PC-3 (cell line): Measurements from ENCODE around the gene NPR2. TPM values are rescaled to one million over a fixed set of nuclear protein-coding genes. Genes with fewer than 3 reads are reported as not detected.

Source experiments
- ATAC-seq: fragments of 200-7000 bp; cut with Tn5 transposase; 2 replicates; pipeline ENCODE4 v1.9.1; 2020; ENCODE audit warnings: mild to moderate bottlenecking, moderate library complexity
- BruUV-seq: library from RNA; stranded (reverse); fragments of 400-500 nt; replicated peaks from 2 replicates; lab custom pipeline; 2021; lab: Mats Ljungman, UMichigan
- CTCF ChIA-PET: fragments of 300-600 bp; sonication (Branson Sonifier 250); formaldehyde crosslinking; loops from one replicate; lab custom pipeline; 2022; ENCODE audit warnings: antibody characterized with exemption; lab: Charles Lee
- POLR2A ChIA-PET: fragments of 300-600 bp; sonication (Branson Sonifier 250); formaldehyde crosslinking; loops from one replicate; lab custom pipeline; 2022; ENCODE audit warnings: antibody characterized with exemption; ENCODE audit not compliant: unreplicated experiment; lab: Charles Lee
- DNase-seq: peaks from one replicate; pipeline ENCODE4 v3.0.0-alpha.2; 2015
- H2AFZ ChIP-seq: fragments of 300-600 bp; sonication (generic); 2 replicates; pipeline ENCODE4 v1.6.0; 2016; ENCODE audit warnings: antibody characterized with exemption, low read length
- H3F3A ChIP-seq: fragments of 300-600 bp; sonication (generic); one replicate; pipeline ENCODE4 v1.6.0; 2017; ENCODE audit warnings: antibody characterized with exemption, low read length, control low read depth, mild to moderate bottlenecking; ENCODE audit not compliant: unreplicated experiment
- H3K27ac ChIP-seq: fragments of 300-600 bp; sonication (generic); 2 replicates; pipeline ENCODE4 v1.5.1; 2016; ENCODE audit warnings: mild to moderate bottlenecking, low read length
- H3K27me3 ChIP-seq: fragments of 300-600 bp; sonication (generic); 2 replicates; pipeline ENCODE4 v1.6.1; 2016; ENCODE audit warnings: low read length, mixed read lengths
- H3K36me3 ChIP-seq: fragments of 300-600 bp; sonication (generic); 2 replicates; pipeline ENCODE4 v1.6.1; 2016; ENCODE audit warnings: low read depth, mixed run types, low read length, mixed read lengths
- H3K4me1 ChIP-seq: fragments of 300-600 bp; sonication (generic); 2 replicates; pipeline ENCODE4 v1.5.1; 2016; ENCODE audit warnings: low read length; ENCODE audit not compliant: insufficient read depth
- H3K4me2 ChIP-seq: fragments of 300-600 bp; sonication (generic); 2 replicates; pipeline ENCODE4 v1.6.0; 2016; ENCODE audit warnings: low read length
- H3K4me3 ChIP-seq: fragments of 300-600 bp; sonication (generic); 2 replicates; pipeline ENCODE4 v1.5.1; 2016; ENCODE audit warnings: mild to moderate bottlenecking, low read length, mixed read lengths
- H3K79me2 ChIP-seq: fragments of 300-600 bp; sonication (generic); 2 replicates; pipeline ENCODE4 v1.6.1; 2017; ENCODE audit warnings: low read length, mixed read lengths
- H3K9ac ChIP-seq: fragments of 300-600 bp; sonication (generic); 2 replicates; pipeline ENCODE4 v1.6.0; 2016; ENCODE audit warnings: mild to moderate bottlenecking, low read length
- H3K9me2 ChIP-seq: fragments of 300-600 bp; sonication (generic); replicated peaks from 2 replicates; pipeline ENCODE4 v1.6.1; 2016; ENCODE audit warnings: mixed run types, low read length, mixed read lengths
- H3K9me3 ChIP-seq: fragments of 300-600 bp; sonication (generic); 2 replicates; pipeline ENCODE4 v1.6.1; 2016; ENCODE audit warnings: low read length, mixed read lengths
- H4K20me1 ChIP-seq: fragments of 300-600 bp; sonication (generic); 2 replicates; pipeline ENCODE4 v1.6.1; 2016; ENCODE audit warnings: low read length, mixed read lengths
- EZH2 ChIP-seq: fragments of 300-600 bp; sonication (generic); IDR thresholded peaks from one replicate; pipeline ENCODE4 v1.6.1; 2017; ENCODE audit warnings: antibody characterized with exemption, mild to moderate bottlenecking, low read length; ENCODE audit not compliant: unreplicated experiment
- EZH2phosphoT487 ChIP-seq: fragments of 300-600 bp; sonication (generic); IDR thresholded peaks from 2 replicates; pipeline ENCODE4 v1.6.1; 2018; ENCODE audit warnings: mild to moderate bottlenecking, antibody characterized with exemption, low read length, borderline replicate concordance
- intact Hi-C: fragments of 100-400 bp; cut with micrococcal nuclease; formaldehyde crosslinking; loops from 2 replicates; pipeline ENCODE4 v1.9.0; 2023
- total RNA-seq: library from RNA; depleted of rRNA; stranded (reverse); fragments of >200 nt; gene quantifications from 2 replicates; pipeline ENCODE4 v1.2.3, GENCODE V29; 2014
- TF ChIP-seq, protein P1 (sequence below): fragments of 300-600 bp; sonication (generic); conservative IDR thresholded peaks from 2 replicates; pipeline ENCODE4 v1.5.1; 2017; ENCODE audit warnings: antibody characterized with exemption, low read depth, mild to moderate bottlenecking, low read length

The NPR2 gene
- total RNA-seq, 1 experiment from 2014 or later: 1.5 TPM

DNA sequence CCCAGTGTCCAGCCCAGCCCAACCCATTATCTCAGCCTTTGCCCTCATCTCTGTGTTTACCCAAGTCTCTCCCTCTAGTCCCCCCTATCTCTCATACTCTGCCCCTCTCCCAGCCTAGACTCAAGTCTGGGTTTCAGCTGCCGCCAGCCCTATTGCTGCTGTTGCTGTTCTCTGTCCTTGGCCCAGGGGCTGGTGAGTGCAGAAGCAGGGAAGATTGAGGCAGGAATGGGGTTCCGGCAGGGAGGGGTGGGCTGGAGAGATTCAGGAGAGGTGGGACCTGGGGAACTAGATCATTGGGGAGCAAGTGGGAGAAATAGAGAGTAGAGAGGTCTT, 38.3 kb downstream of the NPR2 start:
- Histone ChIP-seq H3K4me1 (peaks cover 34% of the 10 kb centered on the region), H3K9ac (peak overlapping the region; percentile 62; the same call in 1 of the 2 replicates), H3F3A (no peaks in the 10 kb centered on the region), H3K36me3 (no peaks in the 10 kb centered on the region), H3K79me2 (no peaks in the 10 kb centered on the region), H3K27me3 (no peaks in the 10 kb centered on the region), H3K27ac (no peak overlapping the region), H3K9me3 (no peaks in the 10 kb centered on the region), H3K4me3 (peak overlapping the region; percentile 86), H3K9me2 (no peaks in the 10 kb centered on the region), H4K20me1 (no peaks in the 10 kb centered on the region), H3K4me2 (peak overlapping the region; percentile 96), H2AFZ (peak overlapping the region; percentile 97)
- DNase-seq (no peak), ATAC-seq (no peak)
- TF ChIP-seq EZH2: no peak
- no peak for TF ChIP-seq EZH2phosphoT487
- TF ChIP-seq, protein P1, sequence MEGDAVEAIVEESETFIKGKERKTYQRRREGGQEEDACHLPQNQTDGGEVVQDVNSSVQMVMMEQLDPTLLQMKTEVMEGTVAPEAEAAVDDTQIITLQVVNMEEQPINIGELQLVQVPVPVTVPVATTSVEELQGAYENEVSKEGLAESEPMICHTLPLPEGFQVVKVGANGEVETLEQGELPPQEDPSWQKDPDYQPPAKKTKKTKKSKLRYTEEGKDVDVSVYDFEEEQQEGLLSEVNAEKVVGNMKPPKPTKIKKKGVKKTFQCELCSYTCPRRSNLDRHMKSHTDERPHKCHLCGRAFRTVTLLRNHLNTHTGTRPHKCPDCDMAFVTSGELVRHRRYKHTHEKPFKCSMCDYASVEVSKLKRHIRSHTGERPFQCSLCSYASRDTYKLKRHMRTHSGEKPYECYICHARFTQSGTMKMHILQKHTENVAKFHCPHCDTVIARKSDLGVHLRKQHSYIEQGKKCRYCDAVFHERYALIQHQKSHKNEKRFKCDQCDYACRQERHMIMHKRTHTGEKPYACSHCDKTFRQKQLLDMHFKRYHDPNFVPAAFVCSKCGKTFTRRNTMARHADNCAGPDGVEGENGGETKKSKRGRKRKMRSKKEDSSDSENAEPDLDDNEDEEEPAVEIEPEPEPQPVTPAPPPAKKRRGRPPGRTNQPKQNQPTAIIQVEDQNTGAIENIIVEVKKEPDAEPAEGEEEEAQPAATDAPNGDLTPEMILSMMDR: no peak
- ChIA-PET CTCF (no interaction called here), POLR2A (no interaction called here)
- intact Hi-C loops: loop anchor here (10.0 kb wide), 1 partner anchor 55 kb away; no protein-coding TSS in a partner anchor
- no TSS peak for BruUV-seq

DNA sequence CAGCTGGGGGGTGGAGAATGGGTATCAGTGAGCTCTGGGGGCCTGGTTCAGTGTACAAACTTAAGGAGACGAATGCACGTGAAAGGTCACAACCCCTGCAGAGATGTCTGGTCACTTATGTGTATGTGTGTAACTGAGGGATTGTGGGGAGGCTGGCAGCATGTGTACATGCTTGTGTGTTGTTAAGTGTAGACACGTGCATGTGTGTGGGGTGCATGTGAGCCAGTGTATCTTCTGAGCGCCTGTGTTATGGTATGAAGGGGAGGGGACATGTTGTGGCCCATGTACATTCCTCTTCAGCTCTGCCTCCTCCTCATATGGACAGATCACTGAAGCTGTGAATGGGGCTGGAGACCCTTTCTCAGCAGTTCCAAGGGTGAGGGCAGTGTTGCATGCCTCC, 39.6 kb downstream of the NPR2 start:
- H3K9me2 ChIP-seq: no peaks in the 10 kb centered on the region
- TF ChIP-seq EZH2 (no peak), EZH2phosphoT487 (no peak)
- TF ChIP-seq, protein P1: no peak
- H3K36me3 ChIP-seq: no peaks in the 10 kb centered on the region
- no peaks in the 10 kb centered on the region for H3K27me3 ChIP-seq
- H3K4me2 ChIP-seq: no peak overlapping the region
- ChIA-PET CTCF (no interaction called here), POLR2A (no interaction called here)
- BruUV-seq: no TSS peak
- no peak overlapping the region for H3K27ac ChIP-seq
- H3K4me3 ChIP-seq: no peak overlapping the region
- H3F3A ChIP-seq: no peaks in the 10 kb centered on the region
- no peak for DNase-seq
- ATAC-seq: no peak
- intact Hi-C loops: no loop called here
- no peak overlapping the region for H2AFZ ChIP-seq
- no peaks in the 10 kb centered on the region for H3K79me2 ChIP-seq
- no peaks in the 10 kb centered on the region for H4K20me1 ChIP-seq
- peaks cover 40% of the 10 kb centered on the region for H3K4me1 ChIP-seq
- H3K9ac ChIP-seq: no peak overlapping the region
- no peaks in the 10 kb centered on the region for H3K9me3 ChIP-seq

DNA sequence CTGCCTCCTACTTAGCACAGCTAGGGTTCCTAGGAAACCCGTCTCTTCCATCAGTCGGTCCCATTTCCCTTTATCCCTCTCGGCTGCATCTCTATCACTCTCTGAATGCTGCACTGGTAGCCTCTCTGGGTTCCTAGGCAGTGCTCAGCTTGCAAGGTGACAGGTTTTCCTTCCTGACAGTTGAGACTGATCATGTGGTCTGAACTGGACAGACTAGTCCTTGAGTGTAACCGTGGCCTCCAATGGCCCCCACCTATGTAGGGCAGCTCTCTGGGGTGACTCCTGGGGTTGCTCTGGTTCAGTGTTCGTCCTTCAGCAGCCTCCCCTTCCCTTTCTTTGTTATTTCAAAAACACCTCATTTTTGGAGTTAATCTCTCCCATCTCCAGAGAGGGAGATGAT, 41.4 kb downstream of the NPR2 start:
- H3F3A ChIP-seq: no peaks in the 10 kb centered on the region
- no peaks in the 10 kb centered on the region for H4K20me1 ChIP-seq
- H2AFZ ChIP-seq: 0 out of 2 replicates have a peak overlapping the region, but pooled peaks have one; percentile 43
- H3K4me1 ChIP-seq: peaks cover 40% of the 10 kb centered on the region
- DNase-seq: peak; percentile 28
- no peaks in the 10 kb centered on the region for H3K9me2 ChIP-seq
- no peak for ATAC-seq
- BruUV-seq: TSS peak; percentile 29
- intact Hi-C loops: no loop called here
- ChIA-PET CTCF (interaction anchor here (0.5 to 1.4 kb wide), 2 partner anchors 10 to 43 kb away, joined by 3 to 4 read pairs; no protein-coding TSS in a partner anchor), POLR2A (no interaction called here)
- no peaks in the 10 kb centered on the region for H3K79me2 ChIP-seq
- no peak overlapping the region for H3K4me3 ChIP-seq
- no peaks in the 10 kb centered on the region for H3K27me3 ChIP-seq
- H3K9me3 ChIP-seq: no peaks in the 10 kb centered on the region
- H3K9ac ChIP-seq: no peak overlapping the region
- no peaks in the 10 kb centered on the region for H3K36me3 ChIP-seq
- peak overlapping the region; percentile 90 for H3K27ac ChIP-seq
- TF ChIP-seq, protein P1: no peak
- TF ChIP-seq EZH2 (no peak), EZH2phosphoT487 (no peak)
- H3K4me2 ChIP-seq: peak overlapping the region; percentile 76
